DOHH2 (cell line): ENCODE data around the gene MC3R.

ENCODE experiments used
- CTCF ChIP-seq: fragments of 200-600 bp; sonication (generic); IDR thresholded peaks from one replicate; pipeline ENCODE4 v1.5.1; 2014; ENCODE audit warnings: antibody characterized with exemption, mild to moderate bottlenecking, low read depth, low read length; ENCODE audit not compliant: poor library complexity, severe bottlenecking
- EZH2phosphoT487 ChIP-seq: fragments of 200-600 bp; sonication (generic); IDR thresholded peaks from 2 replicates; pipeline ENCODE4 v1.6.1; 2017; ENCODE audit warnings: borderline replicate concordance, mild to moderate bottlenecking, antibody characterized with exemption, low read length, moderate library complexity, mixed read lengths

- TF ChIP-seq CTCF (no peak), EZH2phosphoT487 (no peak)
Measured at GRCh38 chr20:56222201-56222600, 26.3 kb upstream of the MC3R start.
